Stimulated activated naive CD4-positive, alpha-beta T cell treated with Interleukin-2 at 50 U/mL for 16 hours (primary cell): ENCODE results near the gene CTSO.
"Not testable (repeated sequence)": the region's sequence is repeated elsewhere in the genome, so short reads cannot be mapped to it uniquely, and the experiment has no call there.

Experiments used
- DNase-seq: peaks from one replicate; lab custom pipeline; 2025; lab: John Stamatoyannopoulos, UW

CTSO gene

GRCh38 chr4:155906554-155907247 is 47.0 kb downstream of the CTSO start:
- DNase-seq, result no peak

DNA sequence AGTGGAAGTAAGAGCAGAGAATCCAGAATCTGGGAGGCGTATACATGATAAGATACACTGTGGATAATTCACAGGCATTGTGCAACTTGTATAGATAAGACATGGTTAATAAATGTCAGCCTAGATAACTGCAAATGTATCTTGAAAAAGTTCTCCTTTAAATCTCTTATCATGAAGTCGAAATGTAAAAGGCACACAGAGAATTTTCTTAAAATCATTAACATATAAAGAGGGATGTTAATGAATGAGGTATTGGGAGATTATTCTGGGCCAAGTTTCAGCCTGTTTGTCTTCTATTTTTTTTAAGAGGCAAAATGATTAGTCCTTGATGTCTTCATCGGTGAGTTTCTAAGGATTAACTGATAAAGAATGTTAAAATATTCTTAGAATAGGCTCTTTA is 49.3 kb downstream of the CTSO start:
- no peak for DNase-seq

DNA sequence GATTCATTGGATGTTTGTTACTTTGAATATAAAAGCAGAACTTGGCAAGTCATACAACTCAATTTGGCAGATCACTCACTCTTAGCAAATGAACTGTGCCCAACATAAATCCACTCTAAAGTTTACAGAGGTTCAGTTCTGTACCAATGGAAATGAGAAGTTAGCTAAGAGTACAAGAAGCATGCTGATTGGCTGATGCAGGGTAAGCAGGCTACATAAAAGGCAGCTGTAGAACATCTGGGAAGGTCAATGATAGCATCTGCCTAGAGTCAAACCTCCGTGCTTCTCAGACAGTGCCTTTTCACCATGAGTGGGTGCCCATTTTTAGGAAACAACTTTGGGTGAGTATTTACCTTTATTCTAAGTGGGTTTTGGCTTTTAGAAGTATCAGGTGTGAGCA is 50.2 kb downstream of the CTSO start, which contains the start of gene TDO2:
TSS of gene TDO2 (plus strand) at position 244 of the 400 bp plus-strand sequence. CDS start at position 307, 63 bp downstream.
- no peak for DNase-seq

GRCh38 chr4:155901013-155901412 is 52.7 kb downstream of the CTSO start:
- no peak for DNase-seq

DNA sequence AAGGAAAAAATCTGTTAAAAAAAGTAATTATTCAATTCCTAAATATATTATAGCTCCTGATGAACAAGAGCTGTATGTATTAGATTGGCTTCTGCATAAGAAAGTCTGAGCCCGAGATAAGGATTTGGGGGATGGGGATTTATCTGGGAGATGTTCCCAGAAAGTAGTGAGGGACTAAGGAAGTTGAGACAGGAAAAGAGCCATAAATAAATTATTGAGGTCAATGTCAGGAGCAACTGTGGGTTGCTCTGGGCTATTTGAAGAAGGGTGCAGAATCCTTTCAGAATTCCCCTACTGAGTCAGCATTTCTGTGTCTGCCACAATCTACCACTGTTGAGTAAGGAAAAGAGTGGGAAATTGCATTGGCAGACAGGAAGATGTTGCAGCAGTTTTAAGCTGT is 53.3 kb downstream of the CTSO start:
- no peak for DNase-seq

DNA sequence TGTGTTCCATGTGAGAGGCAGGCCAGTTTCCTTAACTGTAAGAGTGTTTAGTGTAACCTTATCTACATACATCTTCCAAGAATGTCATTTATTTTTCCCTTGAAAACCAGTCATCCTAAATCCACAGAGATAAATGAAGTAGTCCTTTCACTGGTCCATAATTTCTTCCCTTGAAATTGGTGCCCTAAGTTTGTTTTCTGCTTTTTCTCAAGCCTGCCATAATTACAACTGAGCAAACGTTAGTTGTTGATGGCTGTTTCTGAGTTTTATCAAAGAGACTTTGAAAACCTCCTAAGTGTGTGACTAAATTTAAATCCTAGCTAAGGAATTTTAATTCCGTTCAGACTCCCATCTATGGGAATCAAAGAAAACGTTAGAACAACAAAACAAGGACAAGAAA is 53.8 kb downstream of the CTSO start:
- DNase-seq, result no peak

GRCh38 chr4:155898371-155898770 is 55.3 kb downstream of the CTSO start:
- not testable (repeated sequence) for DNase-seq

DNA sequence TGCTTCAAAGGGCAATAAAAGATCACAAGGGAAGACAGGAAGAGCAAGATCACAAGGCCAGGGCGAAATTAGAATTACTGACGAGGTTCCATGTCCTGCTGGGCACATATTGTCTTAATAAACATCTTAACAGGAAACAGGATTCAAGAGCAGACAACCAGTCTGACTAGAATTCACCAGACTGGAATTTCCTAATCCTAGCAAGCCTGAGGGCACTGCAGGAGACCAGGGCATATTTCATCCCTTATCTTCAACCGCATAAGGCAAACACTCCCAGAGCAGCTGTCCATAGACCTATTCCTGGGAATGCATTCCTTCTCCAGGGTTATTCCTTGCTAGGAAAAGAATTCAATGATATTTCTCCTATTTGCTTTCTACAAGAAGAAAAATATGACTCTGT is 62.6 kb downstream of the CTSO start:
- DNase-seq, result no peak

GRCh38 chr4:155889946-155890345 is 63.7 kb downstream of the CTSO start:
- DNase-seq, result no peak

DNA sequence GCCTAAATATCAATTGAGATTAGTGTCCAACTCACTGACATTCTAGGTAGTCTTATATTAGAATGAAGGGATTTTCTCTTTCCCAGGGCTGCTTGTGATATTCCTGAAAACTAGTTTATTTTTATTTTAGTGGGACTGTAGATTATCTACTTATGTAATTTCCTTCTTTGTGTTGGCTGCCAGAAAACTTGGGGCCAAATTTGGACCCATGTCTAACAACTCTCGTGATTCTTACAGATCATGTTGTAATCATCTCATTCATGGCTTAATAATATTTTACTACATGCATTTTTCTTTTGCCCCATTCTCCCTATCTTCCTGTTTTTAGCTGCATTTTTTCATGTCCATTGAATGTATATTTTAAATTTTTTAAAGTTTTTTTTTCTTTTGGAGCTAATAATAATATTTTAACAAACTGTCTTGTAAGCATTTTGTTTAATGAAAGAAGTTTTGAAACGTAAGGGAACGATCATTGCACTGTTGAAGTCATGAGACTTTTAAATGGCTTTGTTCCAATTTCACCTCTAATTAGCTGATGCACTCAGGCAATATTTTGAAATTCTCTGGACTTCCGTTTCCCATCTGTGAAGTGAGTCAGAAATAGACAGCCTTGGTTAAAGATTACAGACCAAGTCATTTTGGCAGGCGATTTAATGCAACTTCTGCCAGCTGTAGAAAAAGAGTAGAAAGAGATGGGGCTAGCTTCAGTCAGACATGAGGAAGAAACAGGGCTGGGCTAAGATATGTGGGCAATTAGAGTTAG is 64.5 kb downstream of the CTSO start:
- no peak for DNase-seq

- no peak for DNase-seq
These were observed 65.7 kb downstream of the CTSO start for GRCh38 chr4:155887847-155888570.

GRCh38 chr4:155887045-155887444 is 66.6 kb downstream of the CTSO start:
- DNase-seq, result no peak

GRCh38 chr4:155885666-155886065 is 68.0 kb downstream of the CTSO start:
- no peak for DNase-seq

DNA sequence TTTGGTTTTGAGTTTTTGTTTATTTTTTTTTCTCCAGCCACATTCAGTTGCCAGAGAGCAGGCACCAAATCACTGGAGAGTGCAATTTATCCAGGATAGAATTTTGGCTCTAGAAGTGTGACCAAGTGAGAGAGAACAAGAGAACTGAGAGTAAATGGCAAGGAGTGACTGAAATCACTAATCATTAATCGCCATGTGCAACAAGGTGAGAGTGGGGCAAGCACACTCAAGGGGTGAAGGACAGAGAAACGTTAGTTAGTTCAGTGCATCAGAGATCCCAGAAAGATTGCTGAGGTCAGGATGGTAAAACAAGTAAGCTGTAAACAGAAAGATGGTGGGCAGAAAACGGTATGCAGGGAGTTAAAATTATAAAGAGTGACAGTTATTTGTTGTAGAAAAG is 69.8 kb downstream of the CTSO start:
- no peak for DNase-seq

- DNase-seq, result no peak
These were observed 72.1 kb downstream of the CTSO start for GRCh38 chr4:155881555-155881954.

DNA sequence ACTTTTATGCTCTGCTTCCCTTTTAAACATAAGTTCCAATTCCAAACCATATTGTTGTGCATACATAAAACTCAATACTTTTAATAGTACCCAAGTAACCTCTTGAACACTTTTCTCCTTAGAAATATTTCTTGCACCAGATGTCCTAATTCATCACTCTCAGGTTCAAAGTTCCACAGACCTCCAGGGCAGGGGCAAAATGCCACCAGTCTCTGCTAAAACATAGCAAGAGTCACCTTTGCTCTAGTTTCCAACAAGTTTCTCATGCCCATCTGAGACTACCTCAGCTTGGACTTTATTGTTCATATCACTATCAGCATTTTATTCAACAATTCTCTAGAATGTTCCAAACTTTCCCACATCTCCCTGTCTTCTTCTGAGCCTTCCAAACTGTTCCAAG is 73.9 kb downstream of the CTSO start:
- DNase-seq, result no peak

DNA sequence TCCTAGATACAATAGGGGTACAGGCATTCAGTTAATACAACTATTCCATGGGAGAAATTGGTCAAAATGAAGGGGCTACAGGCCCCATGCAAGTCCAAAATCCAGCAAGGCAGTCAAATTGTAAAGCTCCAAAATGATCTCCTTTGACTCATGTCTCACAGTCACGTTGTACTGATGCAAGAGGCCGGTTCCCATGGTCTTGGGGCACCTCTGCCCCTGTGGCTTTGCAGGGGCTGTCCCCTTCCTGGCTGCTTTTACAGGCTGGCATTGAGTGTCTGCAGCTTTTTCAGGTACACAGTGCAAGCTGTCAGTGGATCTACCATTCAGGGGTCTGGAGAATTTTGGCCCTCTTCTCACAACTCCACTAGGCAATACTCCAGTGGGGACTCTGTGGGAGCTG is 75.1 kb downstream of the CTSO start:
- DNase-seq, result no peak

DNA sequence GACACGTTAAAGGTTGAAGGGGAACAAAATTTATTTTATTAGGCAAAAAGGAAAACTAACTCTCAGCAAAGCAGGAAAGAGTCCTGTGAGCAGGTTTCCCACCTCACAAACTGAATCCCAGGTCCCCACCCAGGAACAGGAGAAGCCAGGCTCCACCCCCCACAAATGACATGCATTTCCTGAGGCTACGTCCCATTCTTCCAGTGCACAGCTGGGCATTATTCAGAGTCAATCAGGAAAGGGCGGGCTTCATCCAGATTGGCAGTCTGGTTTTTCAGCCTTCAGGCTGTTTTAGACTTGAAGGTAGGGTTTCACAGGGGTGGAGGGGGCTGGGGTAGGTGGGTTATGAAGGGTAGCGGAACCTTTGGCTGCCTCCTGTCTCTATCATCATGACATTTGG is 75.7 kb downstream of the CTSO start:
- no peak for DNase-seq

GRCh38 chr4:155875878-155876277 is 77.8 kb downstream of the CTSO start:
- DNase-seq, result no peak
